Natural killer cell (primary cell): ENCODE results near the gene NECTIN2. TPM values are rescaled to one million over a fixed set of nuclear protein-coding genes. Genes with fewer than 3 reads are reported as not detected.
"Not testable (repeated sequence)": the region's sequence is repeated elsewhere in the genome, so short reads cannot be mapped to it uniquely, and the experiment has no call there.

Source experiments
- ATAC-seq, 3 donors: fragments of 150-1000 bp in 2 of 3; fragments of 200-7000 bp in 1 of 3; cut with Tn5 transposase; 1 replicate in 1 of 3; 2 replicates in 2 of 3; pipeline ENCODE4 v1.10.0; 2021; ENCODE audit warnings: mild to moderate bottlenecking in 2 of 3, moderate library complexity in 2 of 3
- DNase-seq, 2 donors: peaks; one replicate each; pipeline versions ENCODE4 v3.0.0 to v3.0.0-alpha.2; 2013 to 2021; ENCODE audit warnings: mixed read lengths in 1 of 2
- H3K27ac ChIP-seq: one replicate; pipeline ENCODE4 v1.5.1; 2013; ENCODE audit warnings: mild to moderate bottlenecking, low read length
- H3K27me3 ChIP-seq: one replicate; pipeline ENCODE4 v1.6.1; 2013; ENCODE audit warnings: low read length; ENCODE audit not compliant: control insufficient read depth, insufficient read depth
- H3K36me3 ChIP-seq: one replicate; pipeline ENCODE4 v1.6.1; 2013; ENCODE audit warnings: low read length; ENCODE audit not compliant: control insufficient read depth, insufficient read depth
- H3K4me1 ChIP-seq: one replicate; pipeline ENCODE4 v1.6.1; 2013; ENCODE audit warnings: low read length; ENCODE audit not compliant: control insufficient read depth, insufficient read depth
- H3K4me3 ChIP-seq: one replicate; pipeline ENCODE4 v1.5.1; 2013; ENCODE audit warnings: low read length
- H3K9me3 ChIP-seq: one replicate; pipeline ENCODE4 v1.6.1; 2013; ENCODE audit warnings: low read length; ENCODE audit not compliant: control insufficient read depth, insufficient read depth
- H3K27ac Mint-ChIP-seq, 2 donors: one replicate each; pipeline ENCODE4 v1.8.0; 2022; ENCODE audit warnings: mild to moderate bottlenecking in 2 of 2, mixed read lengths in 2 of 2, moderate library complexity in 1 of 2
- H3K27me3 Mint-ChIP-seq, 2 donors: one replicate each; pipeline ENCODE4 v1.8.0; 2022; ENCODE audit warnings: low read depth in 2 of 2, mixed read lengths in 2 of 2
- H3K36me3 Mint-ChIP-seq: one replicate; pipeline ENCODE4 v1.8.0; 2022; ENCODE audit warnings: mixed read lengths
- H3K4me1 Mint-ChIP-seq, 2 donors: one replicate each; pipeline ENCODE4 v1.8.0; 2022; ENCODE audit warnings: mixed read lengths in 2 of 2
- H3K4me3 Mint-ChIP-seq: one replicate; pipeline ENCODE4 v1.8.0; 2022; ENCODE audit warnings: mild to moderate bottlenecking, moderate library complexity, mixed read lengths
- H3K9me3 Mint-ChIP-seq, 2 donors: one replicate each; pipeline ENCODE4 v1.8.0; 2022; ENCODE audit warnings: mixed read lengths in 2 of 2
- WGBS: methylation state at CpG from one replicate; pipeline ENCODE4 v1.1.7; 2013; ENCODE audit warnings: missing lambda C conversion rate; ENCODE audit not compliant: insufficient coverage; 5-methylcytosine and 5-hydroxymethylcytosine counted together
- intact Hi-C: fragments of 100-400 bp; cut with micrococcal nuclease; formaldehyde crosslinking; loops from one replicate; pipeline ENCODE4 v1.14.2; 2022
- total RNA-seq, 4 donors: library from RNA; stranded (reverse); fragments of 120-200 nt in 1 of 4; gene quantifications; one replicate each; pipeline versions ENCODE4 v1.2.3 to v1.2.4, GENCODE V29; 2013 to 2022
- TF ChIP-seq, protein P1 (sequence below): fragments of 200-600 bp; IDR thresholded peaks from one replicate; pipeline ENCODE4 v1.8.0; 2022; ENCODE audit warnings: antibody characterized with exemption

NECTIN2 gene
- total RNA-seq, 3 donors from 2014 or later (not counting 1 experiment from before 2014, with no cell fraction given) = 1.6 to 10.3 (median 2.7) TPM

DNA sequence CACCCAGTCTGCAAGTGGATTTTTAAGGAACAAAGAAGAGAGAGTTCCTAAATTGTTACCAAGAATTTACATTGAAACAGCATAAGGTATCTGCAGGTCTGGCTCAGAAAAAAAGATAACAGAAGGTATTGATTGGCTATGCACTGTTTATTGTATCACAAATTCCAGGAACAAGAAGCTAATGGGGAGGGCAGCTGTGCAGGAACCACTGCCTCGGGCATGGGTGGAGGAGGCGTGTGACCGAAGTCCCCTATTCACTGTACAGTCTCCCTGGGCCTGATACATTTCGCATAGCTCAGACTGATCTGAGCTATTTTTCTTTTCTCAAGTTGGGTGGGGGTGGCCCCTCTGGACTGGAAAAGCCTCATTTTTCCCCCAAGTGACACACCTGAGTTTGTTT is 11.7 kb downstream of the NECTIN2 start:
- no peaks in the 10 kb centered on the region for H3K36me3 ChIP-seq
- WGBS = 80% methylated on average over 4 of the region's 4 CpGs
- intact Hi-C loops = no loop called here
- Mint-ChIP-seq H3K27ac (no peak overlapping the region), H3K9me3 (no peaks in the 10 kb centered on the region), H3K27me3 (peaks cover 0 to 2% of the 10 kb centered on the region in 2 donors), H3K4me1 (peaks cover 0 to 5% of the 10 kb centered on the region in 2 donors), H3K4me3 (no peak overlapping the region), H3K36me3 (no peaks in the 10 kb centered on the region)
- H3K27ac ChIP-seq = no peak overlapping the region
- ATAC-seq = no peak
- H3K4me1 ChIP-seq = peaks cover 10% of the 10 kb centered on the region
- H3K9me3 ChIP-seq = no peaks in the 10 kb centered on the region
- TF ChIP-seq, protein P1, sequence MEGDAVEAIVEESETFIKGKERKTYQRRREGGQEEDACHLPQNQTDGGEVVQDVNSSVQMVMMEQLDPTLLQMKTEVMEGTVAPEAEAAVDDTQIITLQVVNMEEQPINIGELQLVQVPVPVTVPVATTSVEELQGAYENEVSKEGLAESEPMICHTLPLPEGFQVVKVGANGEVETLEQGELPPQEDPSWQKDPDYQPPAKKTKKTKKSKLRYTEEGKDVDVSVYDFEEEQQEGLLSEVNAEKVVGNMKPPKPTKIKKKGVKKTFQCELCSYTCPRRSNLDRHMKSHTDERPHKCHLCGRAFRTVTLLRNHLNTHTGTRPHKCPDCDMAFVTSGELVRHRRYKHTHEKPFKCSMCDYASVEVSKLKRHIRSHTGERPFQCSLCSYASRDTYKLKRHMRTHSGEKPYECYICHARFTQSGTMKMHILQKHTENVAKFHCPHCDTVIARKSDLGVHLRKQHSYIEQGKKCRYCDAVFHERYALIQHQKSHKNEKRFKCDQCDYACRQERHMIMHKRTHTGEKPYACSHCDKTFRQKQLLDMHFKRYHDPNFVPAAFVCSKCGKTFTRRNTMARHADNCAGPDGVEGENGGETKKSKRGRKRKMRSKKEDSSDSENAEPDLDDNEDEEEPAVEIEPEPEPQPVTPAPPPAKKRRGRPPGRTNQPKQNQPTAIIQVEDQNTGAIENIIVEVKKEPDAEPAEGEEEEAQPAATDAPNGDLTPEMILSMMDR = no peak
- H3K27me3 ChIP-seq = no peaks in the 10 kb centered on the region
- no peak for DNase-seq
- no peak overlapping the region for H3K4me3 ChIP-seq

DNA sequence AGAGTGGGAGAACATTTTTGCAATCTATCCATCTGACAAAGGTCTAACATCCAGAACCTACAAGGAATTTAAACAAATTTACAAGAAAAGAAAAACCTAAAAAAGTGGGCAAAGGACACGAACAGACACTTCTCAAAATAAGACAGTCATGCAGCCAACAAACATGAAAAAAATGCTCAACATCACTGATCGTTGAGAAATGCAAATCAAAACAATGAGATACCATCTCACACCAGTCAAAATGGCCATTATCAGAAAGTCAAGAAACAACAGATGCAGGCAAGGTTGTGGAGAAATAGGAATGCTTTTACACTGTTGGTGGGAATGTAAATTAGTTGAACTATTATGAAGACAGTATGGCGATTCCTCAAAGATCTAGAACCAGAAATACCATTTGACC is 15.5 kb downstream of the NECTIN2 start:
- H3K27me3 Mint-ChIP-seq, intact Hi-C loops, H3K27ac ChIP-seq, H3K9me3 ChIP-seq, H3K4me1 ChIP-seq, H3K27ac Mint-ChIP-seq, H3K4me3 ChIP-seq, H3K4me1 Mint-ChIP-seq, H3K27me3 ChIP-seq, ATAC-seq, H3K4me3 Mint-ChIP-seq, DNase-seq, H3K36me3 ChIP-seq, H3K36me3 Mint-ChIP-seq, H3K9me3 Mint-ChIP-seq: not testable (repeated sequence)
- 75% methylated on average over 2 of the region's 3 CpGs for WGBS

DNA sequence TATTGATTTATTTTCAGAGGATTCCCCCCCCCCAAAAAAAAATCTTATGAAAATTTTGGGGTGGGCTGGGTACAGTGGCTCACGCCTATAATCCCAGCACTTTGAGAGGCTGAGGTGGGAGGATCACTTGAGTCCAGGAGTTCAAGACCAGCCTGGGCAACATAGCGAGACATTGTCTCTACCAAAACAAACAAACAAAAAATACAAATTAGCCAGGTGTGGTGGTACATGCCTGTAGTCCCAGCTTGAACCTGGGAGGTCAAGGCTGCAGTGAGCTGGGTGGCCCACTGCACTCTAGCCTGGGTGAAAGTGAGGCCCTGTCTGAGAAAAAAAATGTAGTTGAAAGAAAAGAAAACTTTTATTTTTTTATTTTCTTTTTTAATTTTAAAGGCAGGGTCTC is 17.9 kb downstream of the NECTIN2 start:
- Histone ChIP-seq H3K27ac (no peak overlapping the region), H3K27me3 (no peaks in the 10 kb centered on the region), H3K4me3 (no peak overlapping the region), H3K9me3 (no peaks in the 10 kb centered on the region), H3K36me3 (no peaks in the 10 kb centered on the region), H3K4me1 (no peaks in the 10 kb centered on the region)
- 90% methylated on average over 2 of the region's 2 CpGs for WGBS
- intact Hi-C loops = no loop called here
- TF ChIP-seq, protein P1 = no peak
- DNase-seq (no peak), ATAC-seq (no peak)
- H3K4me1 Mint-ChIP-seq = peaks cover 0 to 6% of the 10 kb centered on the region in 2 donors
- H3K27ac Mint-ChIP-seq = no peak overlapping the region
- no peak overlapping the region for H3K4me3 Mint-ChIP-seq
- H3K36me3 Mint-ChIP-seq = no peaks in the 10 kb centered on the region
- H3K9me3 Mint-ChIP-seq = no peaks in the 10 kb centered on the region
- H3K27me3 Mint-ChIP-seq = no peaks in the 10 kb centered on the region

DNA sequence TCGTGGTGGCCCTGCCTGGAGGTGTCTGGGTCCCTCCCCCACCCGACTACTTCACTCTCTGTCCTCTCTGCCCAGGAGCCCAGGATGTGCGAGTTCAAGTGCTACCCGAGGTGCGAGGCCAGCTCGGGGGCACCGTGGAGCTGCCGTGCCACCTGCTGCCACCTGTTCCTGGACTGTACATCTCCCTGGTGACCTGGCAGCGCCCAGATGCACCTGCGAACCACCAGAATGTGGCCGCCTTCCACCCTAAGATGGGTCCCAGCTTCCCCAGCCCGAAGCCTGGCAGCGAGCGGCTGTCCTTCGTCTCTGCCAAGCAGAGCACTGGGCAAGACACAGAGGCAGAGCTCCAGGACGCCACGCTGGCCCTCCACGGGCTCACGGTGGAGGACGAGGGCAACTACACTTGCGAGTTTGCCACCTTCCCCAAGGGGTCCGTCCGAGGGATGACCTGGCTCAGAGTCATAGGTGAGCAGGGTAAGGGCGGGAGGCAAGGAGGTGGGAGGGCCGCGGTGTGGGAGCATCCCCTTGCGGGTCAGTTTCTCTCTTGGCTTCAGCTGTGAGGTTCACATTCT is 19.2 kb downstream of the NECTIN2 start:
- Histone ChIP-seq H3K27me3 (no peaks in the 10 kb centered on the region), H3K36me3 (no peaks in the 10 kb centered on the region), H3K9me3 (no peaks in the 10 kb centered on the region), H3K4me3 (no peak overlapping the region), H3K27ac (no peak overlapping the region), H3K4me1 (no peaks in the 10 kb centered on the region)
- H3K27ac Mint-ChIP-seq = no peak overlapping the region
- no peaks in the 10 kb centered on the region for H3K9me3 Mint-ChIP-seq
- ATAC-seq (no peak), DNase-seq (no peak)
- TF ChIP-seq, protein P1 = no peak
- intact Hi-C loops = no loop called here
- 87% methylated on average over 27 of the region's 27 CpGs for WGBS
- H3K36me3 Mint-ChIP-seq = no peaks in the 10 kb centered on the region
- H3K4me3 Mint-ChIP-seq = no peak overlapping the region
- peaks cover 0 to 4% of the 10 kb centered on the region in 2 donors for H3K27me3 Mint-ChIP-seq
- H3K4me1 Mint-ChIP-seq = peaks cover 0 to 12% of the 10 kb centered on the region in 2 donors
